ENCODE data around the gene SH3RF3.
"Not testable (repeated sequence)": the region's sequence is repeated elsewhere in the genome, so short reads cannot be mapped to it uniquely, and the experiment has no call there.

SH3RF3 gene

GRCh38 chr2:109222825-109223471 lies 93.9 kb downstream of the SH3RF3 start:
- DNase-seq, result no peak

- no peak for DNase-seq
Measured at GRCh38 chr2:109223490-109223889, 94.5 kb downstream of the SH3RF3 start.

GRCh38 chr2:109224341-109224740 lies 95.3 kb downstream of the SH3RF3 start:
- not testable (repeated sequence) for DNase-seq

- no peak for DNase-seq
Measured at GRCh38 chr2:109225170-109225782, 96.3 kb downstream of the SH3RF3 start.

GRCh38 chr2:109226128-109226527 lies 97.1 kb downstream of the SH3RF3 start:
- no peak for DNase-seq

GRCh38 chr2:109226622-109227021 lies 97.6 kb downstream of the SH3RF3 start:
- DNase-seq, result no peak

- DNase-seq, result no peak
Measured at GRCh38 chr2:109229094-109229675, 100.2 kb downstream of the SH3RF3 start.

- DNase-seq, result no peak
Measured at GRCh38 chr2:109230941-109231420, 102.0 kb downstream of the SH3RF3 start.

GRCh38 chr2:109231428-109231827 lies 102.4 kb downstream of the SH3RF3 start:
- no peak for DNase-seq

- no peak for DNase-seq
Measured at GRCh38 chr2:109231996-109232705, 103.1 kb downstream of the SH3RF3 start.

- DNase-seq, result no peak
Measured at GRCh38 chr2:109232909-109233308, 103.9 kb downstream of the SH3RF3 start.

- DNase-seq, result no peak
Measured at GRCh38 chr2:109233643-109234042, 104.6 kb downstream of the SH3RF3 start.

- no peak for DNase-seq
Measured at GRCh38 chr2:109234355-109234754, 105.3 kb downstream of the SH3RF3 start.

GRCh38 chr2:109236147-109236546 lies 107.1 kb downstream of the SH3RF3 start:
- DNase-seq, result no peak

GRCh38 chr2:109237792-109238191 lies 108.8 kb downstream of the SH3RF3 start:
- DNase-seq, result no peak

GRCh38 chr2:109238580-109238979 lies 109.6 kb downstream of the SH3RF3 start:
- DNase-seq, result no peak

GRCh38 chr2:109239720-109240119 lies 110.7 kb downstream of the SH3RF3 start:
- no peak for DNase-seq

GRCh38 chr2:109242210-109242653 lies 113.2 kb downstream of the SH3RF3 start:
- DNase-seq, result no peak

GRCh38 chr2:109242654-109243331 lies 113.8 kb downstream of the SH3RF3 start:
- no peak for DNase-seq

- no peak for DNase-seq
Measured at GRCh38 chr2:109243526-109244303, 114.7 kb downstream of the SH3RF3 start.

GRCh38 chr2:109244304-109244582 lies 115.2 kb downstream of the SH3RF3 start:
- DNase-seq, result no peak

- no peak for DNase-seq
Measured at GRCh38 chr2:109244750-109245382, 115.9 kb downstream of the SH3RF3 start.
